Endothelial cell of umbilical vein (primary cell): ENCODE measurements around the gene MYH14. TPM values are rescaled to one million over a fixed set of nuclear protein-coding genes. Genes with fewer than 3 reads are reported as not detected.

Experiments
- BruUV-seq: library from RNA; stranded (reverse); fragments of 400-500 nt; replicated peaks from 2 replicates; lab custom pipeline; 2021; lab: Mats Ljungman, UMichigan
- CTCF ChIA-PET: fragments of 300-600, 350-600 bp; sonication (Branson Sonifier 250); formaldehyde crosslinking; loops from one replicate; lab custom pipeline; 2021; ENCODE audit warnings: antibody characterized with exemption, inconsistent platforms; lab: Charles Lee
- POLR2A ChIA-PET: fragments of 300-600, 350-600 bp; sonication (Branson Sonifier 250); formaldehyde crosslinking; loops from one replicate; lab custom pipeline; 2021; ENCODE audit warnings: antibody characterized with exemption, inconsistent platforms; lab: Charles Lee
- DNase-seq: peaks from one replicate; pipeline ENCODE4 v3.0.0-alpha.2; 2011; ENCODE audit warnings: low read depth, low spot score
- FAIRE-seq: peaks from 2 replicates; lab custom pipeline; 2011; peaks lifted over from hg19 to GRCh38; lab: Jason Lieb, UNC
- H2AFZ ChIP-seq: 2 replicates; pipeline ENCODE4 v1.6.0; 2012; ENCODE audit warnings: low read depth, low read length, control low read depth, inconsistent platforms
- H3K27ac ChIP-seq: 2 replicates; pipeline ENCODE4 v1.5.1; 2011; ENCODE audit warnings: low read depth, mild to moderate bottlenecking, control low read depth, low read length, moderate library complexity; ENCODE audit not compliant: insufficient read depth
- H3K27me3 ChIP-seq, 2 experiments: 2 replicates each; pipeline versions ENCODE4 v1.6.0 to v1.6.1; 2011; ENCODE audit warnings: low read length in 2 of 2, mixed read lengths in 1 of 2; ENCODE audit not compliant: control insufficient read depth in 2 of 2, insufficient read depth in 2 of 2
- H3K36me3 ChIP-seq, 2 experiments: 2 replicates in 1 of 2; 3 replicates in 1 of 2; pipeline ENCODE4 v1.5.1; 2011; ENCODE audit warnings: low read length in 2 of 2, mild to moderate bottlenecking in 1 of 2, moderate library complexity in 1 of 2; ENCODE audit not compliant: control insufficient read depth in 2 of 2, insufficient read depth in 2 of 2; ENCODE audit errors: extremely low read depth in 1 of 2
- H3K4me1 ChIP-seq: 3 replicates; pipeline ENCODE4 v1.5.1; 2011; ENCODE audit warnings: mild to moderate bottlenecking, low read length; ENCODE audit not compliant: control insufficient read depth, insufficient read depth; ENCODE audit errors: extremely low read depth
- H3K4me2 ChIP-seq: 2 replicates; pipeline ENCODE4 v1.6.1; 2011; ENCODE audit warnings: low read length, control low read depth, mixed read lengths; ENCODE audit not compliant: insufficient read depth
- H3K4me3 ChIP-seq, 3 experiments: fragments of 200-600 bp in 1 of 3; sonication (generic), shearing (Covaris generic) in 1 of 3; replicated peaks in 1 of 3; 2 replicates each; pipeline ENCODE4 v1.5.1; 2011 to 2016; ENCODE audit warnings: control low read depth in 3 of 3, low read length in 3 of 3, mild to moderate bottlenecking in 2 of 3, inconsistent platforms in 1 of 3, low read depth in 1 of 3, moderate library complexity in 1 of 3; ENCODE audit not compliant: insufficient read depth in 1 of 3
- H3K79me2 ChIP-seq: 2 replicates; pipeline ENCODE4 v1.6.0; 2012; ENCODE audit warnings: low read length, inconsistent platforms; ENCODE audit not compliant: control insufficient read depth, insufficient read depth
- H3K9ac ChIP-seq: replicated peaks from 2 replicates; pipeline ENCODE3; 2011; ENCODE audit warnings: low read length, control low read depth; ENCODE audit not compliant: insufficient read depth; ENCODE audit errors: extremely low read depth
- H3K9me1 ChIP-seq: replicated peaks from 3 replicates; pipeline ENCODE4 v1.6.0; 2011; ENCODE audit warnings: mild to moderate bottlenecking, low read length; ENCODE audit not compliant: control insufficient read depth, insufficient read depth; ENCODE audit errors: extremely low read depth
- H3K9me3 ChIP-seq: replicated peaks from 2 replicates; pipeline ENCODE4 v1.5.1; 2012; ENCODE audit warnings: low read length, inconsistent platforms; ENCODE audit not compliant: control insufficient read depth, insufficient read depth
- H4K20me1 ChIP-seq: replicated peaks from 2 replicates; pipeline ENCODE3; 2011; ENCODE audit warnings: mild to moderate bottlenecking, low read length; ENCODE audit not compliant: control insufficient read depth, insufficient read depth; ENCODE audit errors: extremely low read depth
- EZH2 ChIP-seq: IDR thresholded peaks from 2 replicates; pipeline ENCODE4 v1.6.1; 2012; ENCODE audit warnings: borderline replicate concordance, low read depth, mild to moderate bottlenecking, moderate library complexity, low read length, inconsistent platforms; ENCODE audit not compliant: severe bottlenecking
- FOS ChIP-seq: IDR thresholded peaks from 2 replicates; pipeline ENCODE4 v1.6.1; 2011; ENCODE audit warnings: mild to moderate bottlenecking, low read length, moderate library complexity, borderline replicate concordance; ENCODE audit not compliant: insufficient read depth
- GATA2 ChIP-seq: IDR thresholded peaks from 2 replicates; pipeline ENCODE4 v1.7.0; 2011; ENCODE audit warnings: low read depth, mild to moderate bottlenecking, moderate library complexity, mixed read lengths, low read length; ENCODE audit not compliant: insufficient read length, insufficient read depth
- JUN ChIP-seq: IDR thresholded peaks from 2 replicates; pipeline ENCODE4 v1.6.1; 2011; ENCODE audit warnings: borderline replicate concordance, low read depth; ENCODE audit not compliant: insufficient read length, insufficient read depth
- MAX ChIP-seq: IDR thresholded peaks from 2 replicates; pipeline ENCODE4 v1.6.1; 2011; ENCODE audit not compliant: insufficient read depth, insufficient read length
- MYC ChIP-seq: IDR thresholded peaks from one replicate; pipeline ENCODE4 v1.6.1; 2011; ENCODE audit warnings: mild to moderate bottlenecking, low read depth, low read length
- POLR2A ChIP-seq: IDR thresholded peaks from 2 replicates; pipeline ENCODE4 v1.6.1; 2012; ENCODE audit warnings: low read depth, mild to moderate bottlenecking, control low read depth, low read length
- POLR2AphosphoS5 ChIP-seq: IDR thresholded peaks from 2 replicates; pipeline ENCODE4 v1.6.1; 2012; ENCODE audit warnings: low read depth, mild to moderate bottlenecking, control low read depth, low read length, moderate library complexity; ENCODE audit not compliant: insufficient read depth
- dilution Hi-C: fragments of 300-500 bp; cut with MboI; formaldehyde crosslinking; loops from one replicate; pipeline ENCODE4 v1.15.0; 2019; ENCODE audit warnings: low sequenced_read_pairs; ENCODE audit not compliant: extremely low pct_ligation_motif_present
- intact Hi-C: fragments of 100-400 bp; cut with micrococcal nuclease; formaldehyde crosslinking; loops from one replicate; pipeline ENCODE4 v1.10.0; 2022
- polyA plus RNA-seq, 4 experiments: library from polyadenylated mRNA; depleted of rRNA in 3 of 4; stranded (reverse) in 3 of 4; unstranded in 1 of 4; fragments of >200 nt; gene quantifications; 2 replicates each; pipeline versions ENCODE4 v1.2.1 to v1.2.3, GENCODE V29; 2011 to 2012; ENCODE audit warnings: missing spikeins in 1 of 4
- total RNA-seq: library from RNA; stranded (reverse); gene quantifications from 2 replicates; pipeline ENCODE4 v1.2.3, GENCODE V29; 2021
- TF ChIP-seq, protein P1 (sequence below), 2 donors: IDR thresholded peaks; 1 replicate in 1 of 2; 2 replicates in 1 of 2; pipeline ENCODE4 v1.5.1; 2011; ENCODE audit warnings: low read length in 2 of 2, mild to moderate bottlenecking in 2 of 2, moderate library complexity in 2 of 2, control low read depth in 1 of 2, inconsistent platforms in 1 of 2, low read depth in 1 of 2; ENCODE audit not compliant: insufficient read depth in 1 of 2; ENCODE audit errors: extremely low read depth in 1 of 2

The MYH14 gene
- total and polyA plus RNA-seq, 2 donors (not counting 3 experiments of a cell fraction or from before 2014, with no cell fraction given), result 0.13 TPM; not detected in 1

- DNase-seq (no peak), FAIRE-seq (no peak)
- H3K4me2 ChIP-seq, result no peak overlapping the region
- no TSS peak for BruUV-seq
- dilution Hi-C loops (no loop called here), intact Hi-C loops (no loop called here)
- no peak overlapping the region for H3K9ac ChIP-seq
- no peaks in the 10 kb centered on the region for H4K20me1 ChIP-seq
- no peaks in the 10 kb centered on the region for H3K9me3 ChIP-seq
- H3K9me1 ChIP-seq, result no peaks in the 10 kb centered on the region
- ChIA-PET CTCF (interaction anchor here (0.8 kb wide), 1 partner anchor 27 kb away, joined by 3 read pairs; no protein-coding TSS in a partner anchor), POLR2A (no interaction called here)
- no peaks in the 10 kb centered on the region for H3K36me3 ChIP-seq
- H2AFZ ChIP-seq, result no peak overlapping the region
- TF ChIP-seq FOS (no peak), EZH2 (no peak), GATA2 (no peak), JUN (no peak), POLR2A (no peak), POLR2AphosphoS5 (no peak), MYC (no peak), MAX (no peak)
- TF ChIP-seq, protein P1, sequence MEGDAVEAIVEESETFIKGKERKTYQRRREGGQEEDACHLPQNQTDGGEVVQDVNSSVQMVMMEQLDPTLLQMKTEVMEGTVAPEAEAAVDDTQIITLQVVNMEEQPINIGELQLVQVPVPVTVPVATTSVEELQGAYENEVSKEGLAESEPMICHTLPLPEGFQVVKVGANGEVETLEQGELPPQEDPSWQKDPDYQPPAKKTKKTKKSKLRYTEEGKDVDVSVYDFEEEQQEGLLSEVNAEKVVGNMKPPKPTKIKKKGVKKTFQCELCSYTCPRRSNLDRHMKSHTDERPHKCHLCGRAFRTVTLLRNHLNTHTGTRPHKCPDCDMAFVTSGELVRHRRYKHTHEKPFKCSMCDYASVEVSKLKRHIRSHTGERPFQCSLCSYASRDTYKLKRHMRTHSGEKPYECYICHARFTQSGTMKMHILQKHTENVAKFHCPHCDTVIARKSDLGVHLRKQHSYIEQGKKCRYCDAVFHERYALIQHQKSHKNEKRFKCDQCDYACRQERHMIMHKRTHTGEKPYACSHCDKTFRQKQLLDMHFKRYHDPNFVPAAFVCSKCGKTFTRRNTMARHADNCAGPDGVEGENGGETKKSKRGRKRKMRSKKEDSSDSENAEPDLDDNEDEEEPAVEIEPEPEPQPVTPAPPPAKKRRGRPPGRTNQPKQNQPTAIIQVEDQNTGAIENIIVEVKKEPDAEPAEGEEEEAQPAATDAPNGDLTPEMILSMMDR (IDR thresholded peaks at IDR 0.05; ENCODE audit: extremely low read depth in 1 of 2, insufficient read depth in 1 of 2, low read depth in 1 of 2, low read length in 2 of 2), result no peak
- no peak overlapping the region for H3K4me3 ChIP-seq
- H3K4me1 ChIP-seq, result no peaks in the 10 kb centered on the region
- H3K27me3 ChIP-seq, result no peaks in the 10 kb centered on the region
- H3K27ac ChIP-seq, result no peak overlapping the region
- no peaks in the 10 kb centered on the region for H3K79me2 ChIP-seq
These were observed 83.0 kb downstream of the MYH14 start for GRCh38 chr19:50286443-50286842.
